Measurements from ENCODE around the gene LSAMP.
A peak's percentile ranks its signal among the peaks of the same experiment; 100 is the strongest.

The LSAMP gene

DNA sequence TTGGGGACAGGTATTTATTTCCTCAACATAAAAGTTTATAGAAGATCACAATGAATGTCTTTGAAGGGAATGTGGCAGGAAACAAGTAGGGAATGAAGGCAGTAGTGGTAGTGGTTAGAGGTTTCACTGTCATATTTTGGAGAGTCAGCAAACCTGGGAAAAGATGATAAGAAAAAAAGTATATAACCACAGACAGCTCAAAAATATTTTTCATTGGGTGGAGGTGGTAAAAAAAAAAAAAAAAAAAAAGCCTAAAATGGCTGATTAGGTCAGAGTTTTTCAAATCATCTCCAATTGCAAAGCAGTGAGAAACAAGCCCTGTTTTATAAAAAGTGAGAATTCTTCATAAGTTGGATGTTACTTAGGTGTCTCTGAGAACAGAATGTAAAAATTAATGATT is 400.0 kb downstream of the LSAMP start:
- DNase-seq = no peak

DNA sequence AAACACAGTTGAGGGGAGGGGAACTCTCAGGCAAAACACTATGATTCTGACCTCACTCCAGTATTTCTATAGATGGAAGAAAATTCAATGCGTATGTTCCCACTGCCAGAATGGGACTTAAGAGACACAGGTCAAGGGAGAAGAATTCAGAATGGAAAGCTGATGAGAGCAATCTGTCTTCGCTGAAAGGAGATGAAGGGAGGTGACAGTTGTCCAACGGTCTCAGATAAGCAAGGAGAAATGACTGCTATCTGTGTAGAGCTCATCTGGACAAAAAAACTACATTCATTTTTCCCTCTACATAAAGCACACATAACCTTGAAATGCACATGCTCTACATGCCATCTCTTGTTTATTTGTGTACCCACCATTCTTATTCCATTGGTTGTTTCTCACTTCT is 405.1 kb downstream of the LSAMP start:
- DNase-seq = no peak

DNA sequence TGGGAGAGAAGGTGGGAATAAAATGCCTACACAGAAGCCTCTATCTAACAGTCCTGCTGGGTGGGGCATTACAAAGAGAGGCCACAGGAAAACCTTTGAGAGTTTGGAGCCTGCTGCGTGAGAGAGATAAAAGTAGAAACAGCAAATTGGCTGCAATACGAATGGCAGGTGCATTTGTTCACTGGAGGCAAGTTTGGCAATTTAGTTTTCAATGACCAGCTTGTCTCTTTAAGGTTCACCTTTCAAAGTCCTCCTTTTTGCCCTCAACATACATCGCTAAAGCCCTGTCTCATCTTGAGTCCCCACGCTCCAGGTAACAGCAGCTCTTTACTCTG is 405.7 kb downstream of the LSAMP start:
- DNase-seq = no peak

DNA sequence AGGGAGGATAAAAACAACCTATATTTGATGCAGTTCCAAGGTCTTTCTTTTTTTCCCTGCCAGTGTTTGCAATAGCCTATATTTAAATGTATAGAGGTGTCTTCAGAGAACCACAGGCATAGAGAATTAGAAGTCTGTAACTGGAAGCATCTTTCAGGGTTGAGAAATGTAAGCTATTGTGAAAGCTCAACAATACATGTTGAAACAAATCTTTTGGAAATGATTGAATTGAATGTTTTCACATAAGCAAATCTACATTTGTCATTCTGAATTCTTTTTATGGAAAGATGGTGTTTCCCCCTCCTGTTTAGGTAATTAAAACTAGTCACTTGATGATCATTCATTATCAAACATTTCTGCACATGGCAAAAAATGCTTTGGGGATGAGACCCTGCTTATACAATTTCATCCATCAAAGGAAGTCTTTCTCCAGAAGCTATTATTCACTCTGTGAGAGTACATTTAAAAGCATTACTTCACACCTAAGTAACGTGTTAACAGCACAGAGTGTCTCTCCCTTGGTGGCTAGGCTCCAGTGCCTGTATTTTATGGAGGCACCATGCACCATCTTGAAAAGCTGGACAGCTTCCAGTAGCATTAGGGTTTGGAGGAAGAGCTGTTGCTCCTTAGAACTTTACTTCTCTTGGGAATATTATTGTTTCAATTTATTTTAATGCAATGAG is 406.2 kb downstream of the LSAMP start:
- DNase-seq = no peak

DNA sequence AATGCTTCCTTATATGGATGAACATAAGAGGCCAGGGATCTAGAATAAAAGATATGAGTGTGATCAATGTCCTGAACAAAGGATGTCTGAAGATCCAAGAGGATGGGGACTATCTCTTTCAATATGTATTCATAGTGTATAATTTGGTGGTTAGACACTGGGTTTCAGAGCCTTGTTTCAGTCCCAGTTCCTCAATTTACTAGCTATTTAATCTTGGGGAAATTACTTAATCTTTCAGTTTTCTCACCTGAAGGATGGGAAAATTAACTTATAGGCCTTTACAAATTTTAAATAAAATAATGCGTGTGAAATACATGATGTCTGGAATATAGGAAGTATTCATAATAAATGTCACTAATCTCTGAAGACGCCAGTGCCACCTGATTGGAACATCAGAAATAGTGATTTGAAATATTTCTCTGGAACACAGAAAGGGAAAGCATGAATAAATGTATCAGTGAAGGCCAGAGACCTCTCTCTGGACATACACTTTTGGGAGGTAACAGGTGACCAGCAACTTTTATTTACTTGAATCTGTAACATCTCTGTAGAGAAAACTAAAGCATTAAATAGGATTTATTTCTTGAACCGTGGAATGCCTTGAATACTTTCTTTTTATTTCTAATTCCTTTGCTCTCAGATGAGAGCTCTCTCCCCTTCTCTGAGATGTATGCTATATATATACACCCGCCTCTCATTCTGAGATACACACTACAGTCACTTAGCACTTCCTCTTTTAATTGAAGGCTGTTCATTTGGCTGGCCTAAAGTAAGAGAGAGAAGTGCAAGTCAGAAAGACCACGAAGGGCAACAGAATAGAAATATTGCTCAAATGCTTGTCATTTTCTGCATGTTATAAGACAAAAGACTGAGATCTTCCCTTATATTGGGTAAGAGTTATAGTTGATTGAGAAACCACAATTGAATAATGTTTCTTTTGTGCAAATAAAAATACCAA is 407.1 kb downstream of the LSAMP start:
- DNase-seq = no peak

DNA sequence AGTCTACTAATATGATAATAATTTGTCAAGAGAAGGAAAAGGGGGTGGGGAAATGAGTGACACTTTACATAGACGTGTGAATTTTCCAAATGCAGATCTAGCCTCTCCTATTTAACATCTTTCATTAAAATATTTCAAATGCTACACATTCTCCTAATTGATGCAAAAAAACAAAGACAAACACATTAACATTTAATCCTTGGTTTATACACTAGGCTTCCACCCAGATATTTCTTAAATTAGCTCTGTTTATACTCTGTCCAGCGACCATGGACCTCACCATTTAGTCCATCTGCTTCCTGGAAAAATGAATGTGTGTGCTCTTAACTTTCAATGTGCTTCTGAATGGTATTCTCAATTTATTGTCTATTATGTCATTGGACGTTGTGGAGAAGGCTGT is 409.9 kb downstream of the LSAMP start:
- DNase-seq = no peak

DNA sequence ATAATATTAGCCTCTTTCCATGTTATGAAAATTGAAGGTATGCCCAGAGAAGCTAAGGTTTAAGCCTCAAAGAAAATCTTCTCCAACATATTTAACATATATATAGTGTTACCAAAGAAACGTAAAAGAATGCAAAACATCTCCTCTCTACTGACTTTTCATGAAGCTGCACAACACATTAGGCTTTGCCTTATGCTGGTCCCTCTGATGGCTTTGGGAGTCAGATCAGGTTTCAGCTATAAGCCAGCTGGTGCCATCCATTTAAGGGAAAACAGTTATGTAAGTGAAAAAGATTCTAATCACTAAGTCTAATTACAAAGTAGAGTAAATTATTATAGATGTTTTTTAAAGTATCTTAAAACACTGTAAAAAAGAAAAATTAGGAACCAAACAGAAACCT is 410.5 kb downstream of the LSAMP start:
- peak; percentile 93 for DNase-seq

DNA sequence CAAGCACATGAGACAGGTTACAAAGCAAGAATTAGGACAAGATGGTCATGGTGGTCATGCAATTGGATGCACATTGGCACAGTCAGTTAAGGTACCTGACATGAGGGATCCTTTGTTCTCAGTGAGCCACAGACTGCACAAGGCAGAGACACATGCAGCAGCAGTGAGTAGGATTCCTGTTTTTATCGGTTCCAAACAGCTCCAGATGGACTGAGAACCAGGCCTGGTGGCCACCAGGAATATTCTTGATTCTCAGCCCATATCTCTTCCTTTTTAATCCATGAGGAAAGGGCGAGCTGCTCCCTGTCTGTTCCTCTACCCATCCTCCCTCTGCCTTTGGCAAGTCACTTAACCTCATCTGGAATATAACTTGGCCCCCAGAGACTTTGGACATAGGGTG is 411.2 kb downstream of the LSAMP start:
- DNase-seq = peak; percentile 78

DNA sequence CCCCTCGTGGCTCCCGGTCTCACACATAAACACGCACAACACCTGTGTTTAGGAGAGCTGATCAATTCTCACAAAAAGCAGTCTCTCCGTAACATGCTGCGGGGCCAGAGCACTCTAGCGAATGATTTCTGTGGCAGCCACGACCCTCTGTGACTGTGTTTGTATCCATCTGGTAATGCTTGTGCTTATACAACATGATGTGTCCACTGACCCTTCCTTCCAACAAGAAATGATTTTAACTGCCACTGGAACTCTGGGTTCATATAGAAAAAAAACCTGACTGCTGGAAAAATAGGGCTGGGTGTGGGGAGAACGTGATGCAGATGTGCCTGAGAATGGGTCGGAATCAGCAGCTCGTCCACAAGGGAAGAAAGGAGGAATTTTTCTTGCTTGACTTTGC is 411.8 kb downstream of the LSAMP start:
- no peak for DNase-seq

DNA sequence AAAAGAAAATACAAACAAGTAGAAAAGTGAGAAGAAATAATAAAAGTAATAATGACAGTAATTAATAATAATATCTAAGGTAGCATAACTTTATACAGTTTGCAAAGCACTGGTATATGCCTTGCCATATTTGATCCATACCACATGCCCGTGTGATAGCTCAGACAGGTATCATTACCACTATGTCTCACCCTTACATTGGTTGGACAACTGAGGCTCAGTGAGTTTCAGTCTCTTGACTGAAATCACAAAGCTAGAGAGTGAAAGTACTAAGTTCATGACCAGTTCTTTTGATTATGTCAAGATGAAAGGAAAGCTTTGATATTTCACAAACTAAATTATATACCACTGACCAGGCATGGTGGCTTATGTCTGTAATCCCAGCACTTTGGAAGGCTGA is 413.1 kb downstream of the LSAMP start:
- no peak for DNase-seq

DNA sequence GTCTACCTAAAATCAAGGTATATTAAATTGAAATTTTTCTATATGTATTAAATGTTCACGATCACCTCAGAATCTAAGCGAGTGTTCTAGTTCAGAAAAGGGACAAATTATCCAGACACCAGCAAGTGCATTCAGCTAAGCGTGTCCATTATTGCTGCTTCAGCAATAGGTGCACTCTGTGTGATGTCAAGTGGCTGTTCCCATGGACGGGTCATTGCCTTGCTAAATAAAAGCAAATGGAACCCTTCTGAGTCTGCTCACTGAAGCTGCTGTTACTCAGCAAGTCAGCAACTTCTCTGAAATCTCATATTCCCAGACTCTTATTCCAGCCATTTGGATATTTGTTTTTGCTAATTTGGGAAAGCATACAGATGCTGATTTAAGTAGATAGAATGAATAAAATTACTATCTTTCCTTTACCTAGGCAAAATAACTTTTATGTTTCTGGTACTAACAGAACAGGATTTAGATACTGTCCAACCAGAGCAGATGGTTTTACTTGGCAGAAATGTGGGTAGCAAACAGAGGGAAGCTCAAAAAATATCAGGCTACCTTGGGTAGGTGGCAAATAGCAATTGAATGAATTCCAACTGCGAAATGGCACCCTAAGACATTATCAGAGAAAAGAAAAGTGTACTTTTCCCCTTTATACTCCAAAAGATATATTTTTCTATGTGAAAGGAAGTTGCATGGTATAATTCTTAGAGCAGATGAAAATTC is 415.0 kb downstream of the LSAMP start:
- no peak for DNase-seq

DNA sequence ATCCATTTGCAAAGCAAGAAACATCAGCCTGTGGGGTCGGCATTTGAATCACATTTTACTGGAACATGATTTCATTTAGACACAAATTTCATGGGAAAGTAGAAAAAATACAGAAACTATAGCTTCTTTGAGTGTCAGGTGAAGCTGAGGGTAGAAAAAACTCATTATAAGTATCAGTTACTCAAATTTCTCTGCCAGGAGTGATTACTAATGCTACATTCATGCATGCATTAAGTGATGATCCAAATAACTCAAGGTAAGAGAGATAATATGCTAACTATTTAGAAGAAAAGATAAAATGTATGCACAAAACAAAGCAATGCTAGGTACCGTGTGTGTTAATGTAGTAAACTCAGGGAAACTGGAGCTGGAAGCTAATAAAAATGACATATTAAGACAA is 416.0 kb downstream of the LSAMP start:
- no peak for DNase-seq

DNA sequence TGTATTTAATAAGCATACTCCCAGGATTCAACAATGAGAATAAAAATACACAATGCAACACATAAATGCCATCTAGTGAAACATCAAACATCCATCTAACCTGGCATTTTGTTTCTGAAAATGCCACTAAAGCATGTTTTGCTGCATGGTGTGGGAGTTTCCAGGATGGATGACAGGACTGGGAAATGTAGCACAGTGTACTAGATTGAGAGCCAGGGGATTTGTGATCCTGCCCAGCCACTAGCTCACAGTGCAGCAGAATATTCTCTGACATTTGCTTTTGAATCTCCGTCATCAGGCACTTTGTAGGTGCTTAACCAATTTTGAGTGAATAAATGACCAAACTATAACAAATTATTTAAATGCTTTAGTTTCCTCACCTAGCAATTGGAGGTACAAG is 417.1 kb downstream of the LSAMP start:
- DNase-seq = no peak

DNA sequence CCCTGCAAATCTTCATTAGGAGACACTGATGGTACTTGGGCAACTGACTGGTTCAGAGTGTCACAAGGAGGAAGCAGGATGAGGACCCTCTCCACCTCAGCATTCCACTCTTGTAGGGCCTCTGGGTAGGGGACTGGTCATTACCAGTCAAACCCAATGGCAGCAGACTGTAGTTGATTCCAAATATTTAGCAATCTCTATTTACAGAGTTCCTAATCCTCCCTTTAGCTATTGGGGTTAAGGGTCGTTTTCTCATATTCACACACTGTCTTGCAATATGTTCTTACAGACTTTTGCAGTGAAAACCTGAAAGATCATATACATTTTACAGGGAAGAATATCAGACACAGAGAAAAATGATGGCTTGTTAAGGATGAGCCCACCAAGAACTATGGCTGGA is 424.3 kb downstream of the LSAMP start:
- no peak for DNase-seq

DNA sequence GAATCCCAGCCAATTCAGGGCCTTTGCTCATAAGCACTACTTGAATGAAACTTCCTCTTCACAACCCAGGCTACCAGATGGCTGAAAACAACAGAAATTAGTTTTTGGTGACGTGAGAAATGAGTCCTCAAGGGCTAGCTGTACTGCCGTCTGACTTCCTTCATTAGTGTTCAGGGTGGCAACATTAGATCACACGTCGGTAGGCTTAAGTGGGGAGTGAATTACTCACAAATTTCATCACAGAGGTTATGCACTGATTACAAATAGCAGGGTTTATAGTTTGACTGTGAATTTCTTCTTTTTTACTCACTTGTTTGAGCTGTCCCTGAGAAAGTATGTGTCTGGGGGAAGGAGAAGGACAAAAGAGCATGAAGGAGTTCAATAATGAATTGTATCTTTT is 424.8 kb downstream of the LSAMP start:
- DNase-seq = peak; percentile 74

DNA sequence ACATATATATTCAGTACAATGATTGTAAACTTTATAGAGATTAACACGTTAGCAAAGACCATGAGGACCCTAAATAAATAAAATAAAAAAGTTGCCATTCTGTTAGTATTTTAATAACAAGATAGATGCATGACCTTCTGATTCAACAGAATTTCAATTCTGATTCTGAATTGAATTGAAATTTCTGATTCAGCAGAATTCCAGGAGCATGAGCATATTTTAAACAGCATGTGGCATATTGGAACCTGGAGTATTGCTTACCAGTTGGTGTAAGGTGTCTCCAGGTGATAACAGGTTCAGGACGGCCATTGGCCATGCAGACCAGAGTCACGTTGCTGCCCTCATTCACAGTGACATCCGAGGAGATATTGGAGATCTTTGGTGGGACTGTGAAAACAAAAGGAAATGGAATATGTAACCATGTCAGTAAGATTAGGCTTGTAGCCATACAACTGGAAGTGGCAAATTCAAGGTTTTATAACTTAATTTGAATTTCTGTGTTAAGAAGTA is 426.0 kb downstream of the LSAMP start:
- no peak for DNase-seq

DNA sequence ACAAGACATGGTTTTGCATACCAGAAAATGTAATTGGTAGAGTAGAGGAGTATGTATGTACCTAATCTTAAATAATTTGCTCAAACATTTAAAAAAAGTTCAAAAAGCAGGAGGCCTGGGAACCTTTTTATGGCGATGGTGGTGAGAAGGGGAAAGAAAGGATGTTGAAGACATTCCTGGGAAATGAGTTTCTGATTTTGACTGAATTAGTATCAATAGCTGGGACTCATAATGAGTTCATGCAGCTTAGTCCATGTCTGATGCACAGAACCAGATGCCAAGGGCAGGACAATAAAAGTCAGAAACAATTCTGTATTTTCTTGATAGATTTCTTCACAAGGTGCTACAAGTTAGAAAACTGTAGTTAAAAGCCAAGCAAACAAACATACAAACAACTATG is 426.6 kb downstream of the LSAMP start:
- no peak for DNase-seq

DNA sequence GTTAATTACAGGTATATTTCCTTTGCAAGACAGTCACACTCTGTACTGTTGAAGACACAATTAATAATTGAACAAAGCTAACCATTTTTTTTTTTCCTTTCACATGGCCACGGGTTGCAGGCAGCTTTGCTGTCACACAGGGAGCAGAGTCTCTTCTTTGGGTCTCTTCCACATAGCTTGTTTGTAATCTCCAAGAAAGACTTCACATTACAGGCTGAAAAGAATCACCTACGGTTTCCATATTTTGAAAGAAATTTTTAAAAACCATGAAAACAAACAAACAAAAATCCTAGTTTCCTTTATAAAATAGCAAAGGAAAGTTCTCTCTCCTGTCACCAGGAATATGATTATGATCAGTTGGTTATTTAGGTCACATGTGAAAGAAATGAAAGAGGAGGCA is 429.4 kb downstream of the LSAMP start:
- DNase-seq = no peak

DNA sequence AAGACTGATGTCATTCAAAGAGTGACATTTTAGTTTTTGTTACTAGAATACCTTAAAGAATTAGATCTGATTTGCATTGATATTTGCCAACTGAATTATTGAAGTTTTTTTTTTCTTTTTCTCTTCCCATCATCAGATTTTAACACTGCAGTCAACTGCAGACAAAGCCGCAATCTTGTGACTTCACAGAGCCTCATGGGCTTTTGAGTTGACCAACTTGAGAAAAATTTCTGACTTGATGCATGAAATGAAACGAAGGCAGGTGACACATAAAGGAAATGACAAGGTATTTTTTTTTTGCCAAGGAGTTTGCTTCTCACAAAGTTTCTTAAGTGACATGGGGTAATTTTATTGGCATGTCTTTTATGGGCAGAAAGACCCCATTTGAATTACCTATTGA is 438.3 kb downstream of the LSAMP start:
- no peak for DNase-seq

DNA sequence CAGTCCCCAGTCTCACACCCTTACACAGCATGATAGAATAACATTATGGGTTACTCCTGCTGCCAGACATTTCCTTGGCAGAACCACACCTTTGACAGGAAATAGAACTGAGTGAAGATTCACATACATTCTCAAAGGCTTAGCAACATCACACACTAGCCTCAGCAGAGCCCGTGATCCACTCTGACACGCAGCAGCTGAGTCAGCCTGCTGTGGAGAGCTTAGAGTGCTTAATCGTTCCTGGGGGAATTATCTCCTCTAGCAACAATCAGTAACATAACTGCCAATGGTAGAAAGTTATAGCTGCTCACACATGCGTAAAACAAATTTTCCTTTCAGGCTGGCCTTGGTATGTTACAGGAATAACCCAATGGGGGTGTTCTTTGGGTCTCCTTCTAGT is 439.9 kb downstream of the LSAMP start:
- DNase-seq = peak; percentile 45

DNA sequence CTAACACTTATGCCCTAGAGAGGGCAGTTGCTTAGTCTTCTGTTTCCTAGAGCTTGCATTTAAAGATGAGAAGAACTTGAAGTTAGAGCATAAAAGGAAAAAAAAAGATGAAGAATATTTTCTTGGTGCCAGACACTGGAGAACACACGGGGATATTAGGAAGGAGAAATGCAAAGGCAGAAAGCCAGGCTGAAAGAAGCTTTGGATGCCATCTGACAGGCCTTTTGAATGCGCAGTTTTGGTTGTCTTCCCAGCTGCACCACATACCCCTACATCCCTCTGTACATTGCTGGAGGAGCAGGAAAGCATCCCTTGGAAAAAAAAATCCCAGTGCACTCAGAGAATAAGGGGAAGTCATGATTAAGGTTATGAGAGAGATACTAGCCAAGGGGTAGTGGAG is 443.1 kb downstream of the LSAMP start:
- DNase-seq = no peak

DNA sequence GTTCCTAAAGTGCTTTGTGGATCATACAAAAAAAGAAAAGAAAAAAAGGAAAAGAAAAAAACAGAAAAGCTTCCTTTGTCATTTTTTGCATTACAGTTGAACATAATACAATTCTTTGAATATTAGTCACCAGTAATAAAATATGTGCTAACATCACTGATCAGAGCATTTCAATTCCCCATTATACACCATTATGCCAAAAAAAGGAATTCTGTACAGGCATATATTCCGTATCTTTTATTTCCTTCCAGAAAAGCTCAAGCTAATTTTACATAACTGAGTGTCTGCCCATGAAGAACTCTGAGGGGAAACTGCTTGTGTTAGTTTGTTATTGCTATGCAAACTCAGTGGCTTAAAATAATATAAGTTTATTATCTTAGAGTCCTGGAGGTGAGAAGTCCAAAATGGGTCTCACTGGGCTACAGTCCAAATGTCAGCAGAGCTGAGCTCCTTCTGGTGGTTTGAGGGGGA is 444.1 kb downstream of the LSAMP start:
- no peak for DNase-seq

DNA sequence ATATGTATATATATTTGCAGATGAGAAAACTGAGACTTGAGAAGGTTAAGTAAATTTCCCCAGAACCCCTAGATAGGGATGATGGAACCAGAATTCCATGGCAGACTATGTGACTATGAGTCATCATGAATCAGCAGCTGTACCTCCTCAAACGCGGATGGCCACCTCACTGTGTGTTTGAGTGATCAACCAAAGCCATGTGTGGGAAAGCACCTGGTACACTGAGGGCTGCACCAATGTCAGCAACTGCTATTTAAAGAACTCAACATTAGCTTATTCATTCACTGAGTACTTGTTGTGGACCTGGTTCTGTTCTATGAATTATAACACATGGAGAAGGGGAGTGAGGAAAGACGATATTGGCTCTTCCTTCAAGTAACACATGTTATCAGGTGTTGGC is 445.0 kb downstream of the LSAMP start:
- DNase-seq = no peak

DNA sequence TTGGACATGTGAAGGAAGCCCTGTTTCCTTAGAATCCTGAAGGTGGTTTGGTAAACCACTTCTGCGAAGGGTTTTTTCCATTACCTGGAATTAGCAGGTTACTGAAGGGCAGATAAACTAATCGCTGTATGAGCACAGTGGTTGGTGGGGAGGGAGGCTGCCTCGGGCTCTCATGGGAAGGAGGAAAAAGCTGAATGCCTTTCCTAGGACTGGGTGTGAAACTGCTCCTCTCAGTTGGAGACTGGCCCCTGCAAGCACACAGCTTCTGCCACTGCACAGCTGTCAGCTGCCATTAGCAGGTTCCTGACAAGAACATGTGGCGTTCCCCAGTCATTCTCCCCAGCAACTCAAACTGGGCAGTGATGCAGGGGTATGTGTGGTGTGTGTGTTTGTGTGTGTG is 445.7 kb downstream of the LSAMP start:
- peak; percentile 44 for DNase-seq

Measured in NCI-H524 treated with DMSO at 0.1 percent for 48 hours (cell line).